Measurements from ENCODE around the gene KLHL33.
A peak's percentile ranks its signal among the peaks of the same experiment; 100 is the strongest.

Gene KLHL33

DNA sequence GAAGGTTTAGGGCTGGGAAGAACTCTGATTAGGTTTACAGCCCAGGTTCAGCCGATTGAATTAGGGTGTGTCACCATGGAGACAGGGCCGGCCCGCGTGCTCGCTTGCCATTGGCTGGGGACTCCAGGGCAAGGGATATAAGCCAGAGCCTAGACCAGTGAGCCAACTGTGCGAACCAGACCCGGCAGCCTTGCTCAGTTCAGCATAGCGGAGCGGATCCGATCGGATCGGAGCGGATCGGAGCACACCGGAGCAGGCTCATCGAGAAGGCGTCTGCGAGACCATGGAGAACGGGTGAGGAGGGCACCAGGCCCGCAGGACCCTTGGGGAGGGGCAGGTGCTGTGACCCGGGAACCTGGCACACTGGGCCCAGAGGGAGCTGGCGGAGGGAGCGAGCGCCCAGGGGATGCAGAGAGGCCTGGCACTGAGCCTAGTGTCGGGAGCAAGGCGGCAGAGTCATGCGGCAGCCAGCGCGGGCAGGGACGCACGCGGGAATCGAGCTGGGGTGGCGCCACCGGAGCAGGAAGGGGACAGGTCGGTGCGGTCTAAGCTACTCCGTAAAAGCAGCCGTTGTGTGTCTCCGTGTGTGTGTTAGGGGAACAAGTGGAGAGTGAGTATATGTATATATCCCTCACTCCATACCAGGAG lies 33.4 kb upstream of the KLHL33 start, which contains the start of gene PNP (continued):
- no peak for TF ChIP-seq ZNF664 (tag by site-specific recombination; IDR thresholded peaks at IDR 0.05)
- TF ChIP-seq ZNF610 (tag by site-specific recombination; IDR thresholded peaks at IDR 0.05; ENCODE audit: borderline replicate concordance), result peak; percentile 81
- TF ChIP-seq ZNF335 (tag by site-specific recombination; conservative IDR thresholded peaks at IDR 0.05), result peak; percentile 63
- no peak for TF ChIP-seq ZNF132 (tag by site-specific recombination; IDR thresholded peaks at IDR 0.05; ENCODE audit: borderline replicate concordance)
- peak; percentile 83; the same call in 1 of the 2 replicates for TF ChIP-seq KLF16 (tag by site-specific recombination; IDR thresholded peaks at IDR 0.05)
- no peak for TF ChIP-seq ZNF211 (tag by site-specific recombination; IDR thresholded peaks at IDR 0.05; ENCODE audit: low read depth)
- TF ChIP-seq, protein P1, sequence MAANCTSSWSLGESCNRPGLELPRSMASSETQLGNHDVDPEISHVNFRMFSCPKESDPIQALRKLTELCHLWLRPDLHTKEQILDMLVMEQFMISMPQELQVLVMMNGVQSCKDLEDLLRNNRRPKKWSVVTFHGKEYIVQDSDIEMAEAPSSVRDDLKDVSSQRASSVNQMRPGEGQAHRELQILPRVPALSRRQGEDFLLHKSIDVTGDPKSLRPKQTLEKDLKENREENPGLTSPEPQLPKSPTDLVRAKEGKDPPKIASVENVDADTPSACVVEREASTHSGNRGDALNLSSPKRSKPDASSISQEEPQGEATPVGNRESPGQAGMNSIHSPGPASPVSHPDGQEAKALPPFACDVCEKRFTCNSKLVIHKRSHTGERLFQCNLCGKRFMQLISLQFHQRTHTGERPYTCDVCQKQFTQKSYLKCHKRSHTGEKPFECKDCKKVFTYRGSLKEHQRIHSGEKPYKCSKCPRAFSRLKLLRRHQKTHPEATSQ (tag by site-specific recombination; IDR thresholded peaks at IDR 0.05), result peak; percentile 76
- no peak for TF ChIP-seq GLI2 (tag by site-specific recombination; IDR thresholded peaks at IDR 0.05; ENCODE audit: borderline replicate concordance, low read depth)
- TF ChIP-seq ZBTB1 (tag by site-specific recombination; IDR thresholded peaks at IDR 0.05), result no peak
- TF ChIP-seq, protein P2, sequence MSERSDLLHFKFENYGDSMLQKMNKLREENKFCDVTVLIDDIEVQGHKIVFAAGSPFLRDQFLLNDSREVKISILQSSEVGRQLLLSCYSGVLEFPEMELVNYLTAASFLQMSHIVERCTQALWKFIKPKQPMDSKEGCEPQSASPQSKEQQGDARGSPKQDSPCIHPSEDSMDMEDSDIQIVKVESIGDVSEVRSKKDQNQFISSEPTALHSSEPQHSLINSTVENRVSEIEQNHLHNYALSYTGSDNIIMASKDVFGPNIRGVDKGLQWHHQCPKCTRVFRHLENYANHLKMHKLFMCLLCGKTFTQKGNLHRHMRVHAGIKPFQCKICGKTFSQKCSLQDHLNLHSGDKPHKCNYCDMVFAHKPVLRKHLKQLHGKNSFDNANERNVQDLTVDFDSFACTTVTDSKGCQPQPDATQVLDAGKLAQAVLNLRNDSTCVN (tag by site-specific recombination; optimal IDR thresholded peaks at IDR 0.05), result peak; percentile 75
- peak; percentile 72 for TF ChIP-seq ZSCAN30 (tag by site-specific recombination; IDR thresholded peaks at IDR 0.05)
- TF ChIP-seq ZNF530 (tag by site-specific recombination; IDR thresholded peaks at IDR 0.05; ENCODE audit: low read depth), result no peak
- TF ChIP-seq, protein P3, sequence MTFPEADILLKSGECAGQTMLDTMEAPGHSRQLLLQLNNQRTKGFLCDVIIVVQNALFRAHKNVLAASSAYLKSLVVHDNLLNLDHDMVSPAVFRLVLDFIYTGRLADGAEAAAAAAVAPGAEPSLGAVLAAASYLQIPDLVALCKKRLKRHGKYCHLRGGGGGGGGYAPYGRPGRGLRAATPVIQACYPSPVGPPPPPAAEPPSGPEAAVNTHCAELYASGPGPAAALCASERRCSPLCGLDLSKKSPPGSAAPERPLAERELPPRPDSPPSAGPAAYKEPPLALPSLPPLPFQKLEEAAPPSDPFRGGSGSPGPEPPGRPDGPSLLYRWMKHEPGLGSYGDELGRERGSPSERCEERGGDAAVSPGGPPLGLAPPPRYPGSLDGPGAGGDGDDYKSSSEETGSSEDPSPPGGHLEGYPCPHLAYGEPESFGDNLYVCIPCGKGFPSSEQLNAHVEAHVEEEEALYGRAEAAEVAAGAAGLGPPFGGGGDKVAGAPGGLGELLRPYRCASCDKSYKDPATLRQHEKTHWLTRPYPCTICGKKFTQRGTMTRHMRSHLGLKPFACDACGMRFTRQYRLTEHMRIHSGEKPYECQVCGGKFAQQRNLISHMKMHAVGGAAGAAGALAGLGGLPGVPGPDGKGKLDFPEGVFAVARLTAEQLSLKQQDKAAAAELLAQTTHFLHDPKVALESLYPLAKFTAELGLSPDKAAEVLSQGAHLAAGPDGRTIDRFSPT (tag by site-specific recombination; IDR thresholded peaks at IDR 0.05), result no peak
- TF ChIP-seq ZNF677 (tag by site-specific recombination; IDR thresholded peaks at IDR 0.05), result no peak
- TF ChIP-seq, protein P4, sequence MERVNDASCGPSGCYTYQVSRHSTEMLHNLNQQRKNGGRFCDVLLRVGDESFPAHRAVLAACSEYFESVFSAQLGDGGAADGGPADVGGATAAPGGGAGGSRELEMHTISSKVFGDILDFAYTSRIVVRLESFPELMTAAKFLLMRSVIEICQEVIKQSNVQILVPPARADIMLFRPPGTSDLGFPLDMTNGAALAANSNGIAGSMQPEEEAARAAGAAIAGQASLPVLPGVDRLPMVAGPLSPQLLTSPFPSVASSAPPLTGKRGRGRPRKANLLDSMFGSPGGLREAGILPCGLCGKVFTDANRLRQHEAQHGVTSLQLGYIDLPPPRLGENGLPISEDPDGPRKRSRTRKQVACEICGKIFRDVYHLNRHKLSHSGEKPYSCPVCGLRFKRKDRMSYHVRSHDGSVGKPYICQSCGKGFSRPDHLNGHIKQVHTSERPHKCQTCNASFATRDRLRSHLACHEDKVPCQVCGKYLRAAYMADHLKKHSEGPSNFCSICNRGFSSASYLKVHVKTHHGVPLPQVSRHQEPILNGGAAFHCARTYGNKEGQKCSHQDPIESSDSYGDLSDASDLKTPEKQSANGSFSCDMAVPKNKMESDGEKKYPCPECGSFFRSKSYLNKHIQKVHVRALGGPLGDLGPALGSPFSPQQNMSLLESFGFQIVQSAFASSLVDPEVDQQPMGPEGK (tag by site-specific recombination; IDR thresholded peaks at IDR 0.05), result peak; percentile 48
- peak; percentile 37; the same call in 1 of the 2 replicates for TF ChIP-seq ZNF660 (tag by site-specific recombination; IDR thresholded peaks at IDR 0.05)
- no peak for TF ChIP-seq ZNF266 (tag by site-specific recombination; IDR thresholded peaks at IDR 0.05; ENCODE audit: low read depth)
- no peak for TF ChIP-seq ZNF558 (tag by site-specific recombination; IDR thresholded peaks at IDR 0.05)
- TF ChIP-seq, protein P5, sequence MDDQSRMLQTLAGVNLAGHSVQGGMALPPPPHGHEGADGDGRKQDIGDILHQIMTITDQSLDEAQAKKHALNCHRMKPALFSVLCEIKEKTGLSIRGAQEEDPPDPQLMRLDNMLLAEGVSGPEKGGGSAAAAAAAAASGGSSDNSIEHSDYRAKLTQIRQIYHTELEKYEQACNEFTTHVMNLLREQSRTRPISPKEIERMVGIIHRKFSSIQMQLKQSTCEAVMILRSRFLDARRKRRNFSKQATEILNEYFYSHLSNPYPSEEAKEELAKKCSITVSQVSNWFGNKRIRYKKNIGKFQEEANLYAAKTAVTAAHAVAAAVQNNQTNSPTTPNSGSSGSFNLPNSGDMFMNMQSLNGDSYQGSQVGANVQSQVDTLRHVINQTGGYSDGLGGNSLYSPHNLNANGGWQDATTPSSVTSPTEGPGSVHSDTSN (CRISPR knock-in tag; IDR thresholded peaks at IDR 0.05), result 0 out of 2 replicates have a peak, but pooled peaks have one; percentile 72
- TF ChIP-seq ZBTB17 (tag by site-specific recombination; IDR thresholded peaks at IDR 0.05), result peak; percentile 99
- no peak; the same call in 1 of the 2 replicates for TF ChIP-seq ZFP37 (tag by site-specific recombination; IDR thresholded peaks at IDR 0.05)
- TF ChIP-seq ZNF510 (tag by site-specific recombination; IDR thresholded peaks at IDR 0.05; ENCODE audit: insufficient replicate concordance), result no peak
- no peak for TF ChIP-seq ZNF621 (tag by site-specific recombination; IDR thresholded peaks at IDR 0.05)
- TF ChIP-seq, protein P6, sequence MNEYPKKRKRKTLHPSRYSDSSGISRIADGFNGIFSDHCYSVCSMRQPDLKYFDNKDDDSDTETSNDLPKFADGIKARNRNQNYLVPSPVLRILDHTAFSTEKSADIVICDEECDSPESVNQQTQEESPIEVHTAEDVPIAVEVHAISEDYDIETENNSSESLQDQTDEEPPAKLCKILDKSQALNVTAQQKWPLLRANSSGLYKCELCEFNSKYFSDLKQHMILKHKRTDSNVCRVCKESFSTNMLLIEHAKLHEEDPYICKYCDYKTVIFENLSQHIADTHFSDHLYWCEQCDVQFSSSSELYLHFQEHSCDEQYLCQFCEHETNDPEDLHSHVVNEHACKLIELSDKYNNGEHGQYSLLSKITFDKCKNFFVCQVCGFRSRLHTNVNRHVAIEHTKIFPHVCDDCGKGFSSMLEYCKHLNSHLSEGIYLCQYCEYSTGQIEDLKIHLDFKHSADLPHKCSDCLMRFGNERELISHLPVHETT (tag by site-specific recombination; IDR thresholded peaks at IDR 0.05), result peak; percentile 89
- TF ChIP-seq ZNF239 (tag by site-specific recombination; IDR thresholded peaks at IDR 0.05), result peak; percentile 55
- TF ChIP-seq ZNF184 (tag by site-specific recombination; IDR thresholded peaks at IDR 0.05), result no peak
- peak; percentile 85 for TF ChIP-seq KLF8 (tag by site-specific recombination; IDR thresholded peaks at IDR 0.05)
- peak; percentile 89 for TF ChIP-seq ZBTB48 (tag by site-specific recombination; IDR thresholded peaks at IDR 0.05)
- TF ChIP-seq ZNF146 (tag by site-specific recombination; IDR thresholded peaks at IDR 0.05), result peak; percentile 51; the same call in 1 of the 2 replicates
- peak; percentile 12; the same call in 1 of the 2 replicates for TF ChIP-seq ZNF341 (tag by site-specific recombination; IDR thresholded peaks at IDR 0.05; ENCODE audit: low read depth)
- TF ChIP-seq ZNF501 (tag by site-specific recombination; IDR thresholded peaks at IDR 0.05), result peak; percentile 97
- TF ChIP-seq KLF1 (tag by site-specific recombination; IDR thresholded peaks at IDR 0.05), result peak; percentile 36; the same call in 1 of the 2 replicates
